DND-41 (cell line): ENCODE measurements around the gene ADCK2.

Experiments
- ATAC-seq: fragments of 200-7000 bp; cut with Tn5 transposase; 3 replicates; pipeline ENCODE4 v1.9.1; 2021; ENCODE audit warnings: low read depth; ENCODE audit not compliant: insufficient read depth
- DNase-seq: peaks from one replicate; pipeline ENCODE4 v3.0.0-alpha.2; 2020
- H2AFZ ChIP-seq: 2 replicates; pipeline ENCODE4 v1.6.0; 2012; ENCODE audit warnings: low read depth, low read length
- H3K27ac ChIP-seq: 2 replicates; pipeline ENCODE4 v1.5.1; 2012; ENCODE audit warnings: low read length, inconsistent platforms
- H3K27me3 ChIP-seq: fragments of 200-600 bp; sonication (generic); 2 replicates; pipeline ENCODE4 v1.6.0; 2012; ENCODE audit warnings: low read length, mild to moderate bottlenecking, inconsistent platforms; ENCODE audit not compliant: insufficient read depth, poor library complexity
- H3K36me3 ChIP-seq: 2 replicates; pipeline ENCODE4 v1.5.1; 2012; ENCODE audit warnings: low read length, inconsistent platforms; ENCODE audit not compliant: insufficient read depth
- H3K4me1 ChIP-seq: 2 replicates; pipeline ENCODE4 v1.5.1; 2012; ENCODE audit warnings: mild to moderate bottlenecking, low read length; ENCODE audit not compliant: insufficient read depth
- H3K4me2 ChIP-seq: 2 replicates; pipeline ENCODE4 v1.6.0; 2012; ENCODE audit warnings: mild to moderate bottlenecking, moderate library complexity, low read length, inconsistent platforms; ENCODE audit not compliant: insufficient read depth
- H3K4me3 ChIP-seq, 2 experiments: fragments of 200-600 bp in 1 of 2; shearing (Covaris generic) in 1 of 2; 2 replicates each; pipeline ENCODE4 v1.5.1; 2012 to 2016; ENCODE audit warnings: inconsistent platforms in 2 of 2, low read length in 2 of 2, mild to moderate bottlenecking in 2 of 2, low read depth in 1 of 2, moderate library complexity in 1 of 2
- H3K79me2 ChIP-seq: 2 replicates; pipeline ENCODE4 v1.6.0; 2012; ENCODE audit warnings: low read length, inconsistent platforms; ENCODE audit not compliant: insufficient read depth
- H3K9ac ChIP-seq: 2 replicates; pipeline ENCODE4 v1.6.0; 2012; ENCODE audit warnings: low read depth, mild to moderate bottlenecking, inconsistent platforms, low read length, moderate library complexity
- H3K9me3 ChIP-seq: 2 replicates; pipeline ENCODE4 v1.5.1; 2012; ENCODE audit warnings: low read length, moderate library complexity, mild to moderate bottlenecking, inconsistent platforms; ENCODE audit not compliant: insufficient read depth, severe bottlenecking
- H4K20me1 ChIP-seq: 2 replicates; pipeline ENCODE4 v1.6.0; 2012; ENCODE audit warnings: low read length; ENCODE audit not compliant: insufficient read depth
- EZH2 ChIP-seq: IDR thresholded peaks from 3 replicates; pipeline ENCODE4 v1.6.1; 2012; ENCODE audit warnings: borderline replicate concordance, low read depth, mild to moderate bottlenecking, moderate library complexity, low read length, inconsistent platforms; ENCODE audit not compliant: severe bottlenecking
- TF ChIP-seq, protein P1 (sequence below): IDR thresholded peaks from 2 replicates; pipeline ENCODE4 v1.5.1; 2012; ENCODE audit warnings: borderline replicate concordance, low read length, moderate library complexity, mild to moderate bottlenecking; ENCODE audit not compliant: poor library complexity, severe bottlenecking; ENCODE audit errors: extremely low read depth

The ADCK2 gene

DNA sequence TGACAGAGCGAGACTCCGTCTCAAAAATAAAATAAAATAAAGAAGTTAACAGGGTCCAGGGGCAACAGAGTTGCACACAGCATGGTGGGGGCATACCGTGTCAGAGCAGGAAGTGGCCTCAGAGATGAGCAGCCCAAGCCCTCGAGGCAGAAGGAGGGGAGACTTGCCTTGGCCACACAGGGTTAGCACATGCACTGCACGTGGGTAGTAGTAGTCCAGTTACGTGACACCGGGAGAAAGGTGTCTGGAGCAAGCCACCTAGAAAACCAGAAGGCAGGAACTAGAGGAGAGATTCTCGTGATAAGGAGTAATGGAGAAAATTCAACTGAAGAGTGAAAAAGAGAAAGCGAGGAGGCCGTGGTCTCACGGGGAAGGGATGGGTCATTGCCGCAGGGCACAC is 22.4 kb upstream of the ADCK2 start:
- no peak for DNase-seq
- H3K79me2 ChIP-seq: no peaks in the 10 kb centered on the region
- H2AFZ ChIP-seq: no peak overlapping the region
- H3K27me3 ChIP-seq: no peaks in the 10 kb centered on the region
- H4K20me1 ChIP-seq: no peaks in the 10 kb centered on the region
- no peak for ATAC-seq
- H3K9ac ChIP-seq: no peak overlapping the region
- H3K4me3 ChIP-seq: no peak overlapping the region
- no peak overlapping the region for H3K4me2 ChIP-seq
- H3K4me1 ChIP-seq: peaks cover 5% of the 10 kb centered on the region
- H3K9me3 ChIP-seq: no peaks in the 10 kb centered on the region
- no peak for TF ChIP-seq EZH2
- TF ChIP-seq, protein P1, sequence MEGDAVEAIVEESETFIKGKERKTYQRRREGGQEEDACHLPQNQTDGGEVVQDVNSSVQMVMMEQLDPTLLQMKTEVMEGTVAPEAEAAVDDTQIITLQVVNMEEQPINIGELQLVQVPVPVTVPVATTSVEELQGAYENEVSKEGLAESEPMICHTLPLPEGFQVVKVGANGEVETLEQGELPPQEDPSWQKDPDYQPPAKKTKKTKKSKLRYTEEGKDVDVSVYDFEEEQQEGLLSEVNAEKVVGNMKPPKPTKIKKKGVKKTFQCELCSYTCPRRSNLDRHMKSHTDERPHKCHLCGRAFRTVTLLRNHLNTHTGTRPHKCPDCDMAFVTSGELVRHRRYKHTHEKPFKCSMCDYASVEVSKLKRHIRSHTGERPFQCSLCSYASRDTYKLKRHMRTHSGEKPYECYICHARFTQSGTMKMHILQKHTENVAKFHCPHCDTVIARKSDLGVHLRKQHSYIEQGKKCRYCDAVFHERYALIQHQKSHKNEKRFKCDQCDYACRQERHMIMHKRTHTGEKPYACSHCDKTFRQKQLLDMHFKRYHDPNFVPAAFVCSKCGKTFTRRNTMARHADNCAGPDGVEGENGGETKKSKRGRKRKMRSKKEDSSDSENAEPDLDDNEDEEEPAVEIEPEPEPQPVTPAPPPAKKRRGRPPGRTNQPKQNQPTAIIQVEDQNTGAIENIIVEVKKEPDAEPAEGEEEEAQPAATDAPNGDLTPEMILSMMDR: no peak
- no peak overlapping the region for H3K27ac ChIP-seq
- no peaks in the 10 kb centered on the region for H3K36me3 ChIP-seq

DNA sequence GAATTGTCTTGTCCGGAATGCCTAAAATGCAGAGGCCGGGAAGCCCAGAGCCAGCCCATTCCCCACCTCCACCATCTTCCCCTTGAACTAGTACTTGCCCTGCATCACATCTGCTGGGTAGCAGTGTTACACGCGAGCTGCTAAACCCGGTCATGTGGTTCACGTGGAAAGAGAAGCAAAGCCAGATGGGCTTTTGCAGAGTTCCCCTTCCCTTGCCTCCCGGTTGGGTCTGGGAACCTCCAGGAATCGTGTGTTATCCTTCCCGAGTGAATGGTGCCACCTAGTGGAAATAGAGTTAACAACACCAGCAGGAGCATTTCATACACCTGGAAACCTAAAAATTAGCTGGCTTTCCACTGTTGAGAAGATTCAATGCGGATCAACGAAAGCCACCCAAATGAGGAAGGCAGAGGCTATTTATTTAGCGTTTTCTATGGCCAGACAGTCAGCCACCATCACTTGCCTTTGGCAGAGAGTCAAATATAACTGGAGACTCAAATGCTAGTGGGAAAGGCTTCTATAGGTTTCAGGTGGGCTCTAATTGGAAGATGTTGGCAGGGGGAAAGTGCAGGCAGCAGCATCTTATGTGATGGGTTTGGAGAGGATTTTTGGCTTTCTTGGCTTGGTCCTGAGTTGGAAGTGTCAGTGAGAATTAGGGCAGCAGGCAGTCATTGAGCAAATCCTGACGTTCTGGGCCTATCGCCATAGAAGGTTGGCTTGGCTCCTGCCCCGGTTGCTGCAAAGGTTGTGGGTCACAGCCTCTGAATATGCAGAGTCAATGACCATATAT is 19.2 kb upstream of the ADCK2 start:
- H3K27me3 ChIP-seq: no peaks in the 10 kb centered on the region
- peaks cover 19% of the 10 kb centered on the region for H3K4me1 ChIP-seq
- H3K27ac ChIP-seq: no peak overlapping the region
- H3K4me2 ChIP-seq: peak overlapping the region; percentile 41; the same call in 1 of the 2 replicates
- DNase-seq (peak; percentile 46), ATAC-seq (peak; percentile 58; the same call in 2 of the 3 replicates)
- H3K9me3 ChIP-seq: no peaks in the 10 kb centered on the region
- H3K36me3 ChIP-seq: no peaks in the 10 kb centered on the region
- H3K9ac ChIP-seq: no peak overlapping the region
- H3K79me2 ChIP-seq: no peaks in the 10 kb centered on the region
- H2AFZ ChIP-seq: peak overlapping the region; percentile 70
- H3K4me3 ChIP-seq: no peak overlapping the region
- no peaks in the 10 kb centered on the region for H4K20me1 ChIP-seq
- TF ChIP-seq, protein P1: peak; percentile 93
- no peak for TF ChIP-seq EZH2

DNA sequence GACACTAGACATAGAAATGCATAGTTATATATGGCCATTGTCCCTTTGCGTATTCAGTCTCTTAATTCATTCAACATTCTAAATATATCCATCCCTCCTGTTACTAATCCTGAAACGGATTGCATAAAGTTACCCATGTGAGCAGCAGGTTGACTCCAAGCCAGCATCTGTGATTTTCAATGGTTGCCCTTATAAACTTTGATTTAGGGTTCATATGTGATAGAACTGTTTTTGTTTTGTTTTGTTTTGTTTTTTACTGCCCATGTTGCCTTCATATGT is 18.7 kb upstream of the ADCK2 start:
- Histone ChIP-seq H2AFZ (no peak overlapping the region), H3K9me3 (no peaks in the 10 kb centered on the region), H3K4me2 (no peak overlapping the region), H3K4me3 (no peak overlapping the region), H3K79me2 (no peaks in the 10 kb centered on the region), H4K20me1 (no peaks in the 10 kb centered on the region), H3K9ac (no peak overlapping the region), H3K4me1 (peaks cover 19% of the 10 kb centered on the region), H3K36me3 (no peaks in the 10 kb centered on the region), H3K27ac (no peak overlapping the region), H3K27me3 (no peaks in the 10 kb centered on the region)
- TF ChIP-seq EZH2: no peak
- no peak for DNase-seq
- no peak for ATAC-seq

DNA sequence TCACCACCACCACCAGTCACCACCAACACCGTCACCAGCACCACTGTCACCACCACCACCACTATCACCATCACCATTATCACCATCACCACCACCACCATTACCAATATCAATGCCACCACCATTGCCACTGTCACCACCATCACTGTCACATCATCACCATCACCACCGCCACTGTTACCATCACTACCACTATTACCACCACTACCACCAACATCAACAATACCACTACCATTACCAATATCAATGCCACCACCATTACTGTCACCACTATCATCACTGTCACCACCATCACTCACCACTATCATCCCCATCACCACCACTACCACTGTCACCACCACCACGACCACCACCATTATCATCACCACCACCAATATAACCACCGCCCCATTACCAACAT is 18.1 kb upstream of the ADCK2 start:
- TF ChIP-seq, protein P1: no peak
- TF ChIP-seq EZH2: no peak
- peaks cover 19% of the 10 kb centered on the region for H3K4me1 ChIP-seq

More for the DNA sequence above, 18.1 kb upstream of the ADCK2 start:
- Histone ChIP-seq H2AFZ (no peak overlapping the region), H3K27ac (no peak overlapping the region), H3K4me2 (no peak overlapping the region), H3K27me3 (no peaks in the 10 kb centered on the region), H3K79me2 (no peaks in the 10 kb centered on the region), H4K20me1 (no peaks in the 10 kb centered on the region), H3K9me3 (no peaks in the 10 kb centered on the region), H3K36me3 (no peaks in the 10 kb centered on the region), H3K4me3 (no peak overlapping the region), H3K9ac (no peak overlapping the region)
- DNase-seq (no peak), ATAC-seq (no peak)
